ENCODE measurements around the gene TRAPPC3L.

TRAPPC3L gene

GRCh38 chr6:116577486-116577885 is 32.0 kb upstream of the TRAPPC3L start:
- in situ Hi-C loops (cut with MboI; ENCODE audit: low sequenced_read_pairs, unreplicated experiment) = no loop called here
- no peak for DNase-seq (ENCODE audit: low spot score)

DNA sequence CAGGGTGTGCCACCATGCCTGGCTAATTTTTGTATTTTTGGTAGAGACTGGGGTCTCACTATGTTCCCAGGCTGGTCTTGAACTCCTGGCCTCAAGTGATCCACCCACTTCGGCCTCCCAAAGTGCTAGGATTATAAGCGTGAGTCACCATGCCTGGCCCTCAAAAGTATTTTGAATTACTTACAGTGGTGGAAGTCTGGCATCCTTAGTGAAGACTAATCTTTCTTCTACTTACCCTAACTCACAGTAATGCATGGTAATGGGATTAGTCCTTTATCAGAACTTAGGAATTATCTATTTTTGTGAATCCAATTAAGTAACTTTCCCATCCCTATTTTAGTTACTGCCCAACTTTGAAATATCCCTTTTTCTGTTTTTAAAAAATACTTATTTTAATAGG is 29.7 kb upstream of the TRAPPC3L start:
- TF ChIP-seq, protein P1, sequence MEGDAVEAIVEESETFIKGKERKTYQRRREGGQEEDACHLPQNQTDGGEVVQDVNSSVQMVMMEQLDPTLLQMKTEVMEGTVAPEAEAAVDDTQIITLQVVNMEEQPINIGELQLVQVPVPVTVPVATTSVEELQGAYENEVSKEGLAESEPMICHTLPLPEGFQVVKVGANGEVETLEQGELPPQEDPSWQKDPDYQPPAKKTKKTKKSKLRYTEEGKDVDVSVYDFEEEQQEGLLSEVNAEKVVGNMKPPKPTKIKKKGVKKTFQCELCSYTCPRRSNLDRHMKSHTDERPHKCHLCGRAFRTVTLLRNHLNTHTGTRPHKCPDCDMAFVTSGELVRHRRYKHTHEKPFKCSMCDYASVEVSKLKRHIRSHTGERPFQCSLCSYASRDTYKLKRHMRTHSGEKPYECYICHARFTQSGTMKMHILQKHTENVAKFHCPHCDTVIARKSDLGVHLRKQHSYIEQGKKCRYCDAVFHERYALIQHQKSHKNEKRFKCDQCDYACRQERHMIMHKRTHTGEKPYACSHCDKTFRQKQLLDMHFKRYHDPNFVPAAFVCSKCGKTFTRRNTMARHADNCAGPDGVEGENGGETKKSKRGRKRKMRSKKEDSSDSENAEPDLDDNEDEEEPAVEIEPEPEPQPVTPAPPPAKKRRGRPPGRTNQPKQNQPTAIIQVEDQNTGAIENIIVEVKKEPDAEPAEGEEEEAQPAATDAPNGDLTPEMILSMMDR (IDR thresholded peaks at IDR 0.05; ENCODE audit: borderline replicate concordance, control extremely low read depth, extremely low read depth, insufficient read depth, missing control alignments) = no peak
- DNase-seq (ENCODE audit: low spot score) = no peak
- in situ Hi-C loops (cut with MboI; ENCODE audit: low sequenced_read_pairs, unreplicated experiment) = no loop called here

More at GRCh38 chr6:116577486-116577885, 32.0 kb upstream of the TRAPPC3L start:
- TF ChIP-seq, protein P1 (IDR thresholded peaks at IDR 0.05; ENCODE audit: borderline replicate concordance, control extremely low read depth, extremely low read depth, insufficient read depth, missing control alignments) = no peak

DNA sequence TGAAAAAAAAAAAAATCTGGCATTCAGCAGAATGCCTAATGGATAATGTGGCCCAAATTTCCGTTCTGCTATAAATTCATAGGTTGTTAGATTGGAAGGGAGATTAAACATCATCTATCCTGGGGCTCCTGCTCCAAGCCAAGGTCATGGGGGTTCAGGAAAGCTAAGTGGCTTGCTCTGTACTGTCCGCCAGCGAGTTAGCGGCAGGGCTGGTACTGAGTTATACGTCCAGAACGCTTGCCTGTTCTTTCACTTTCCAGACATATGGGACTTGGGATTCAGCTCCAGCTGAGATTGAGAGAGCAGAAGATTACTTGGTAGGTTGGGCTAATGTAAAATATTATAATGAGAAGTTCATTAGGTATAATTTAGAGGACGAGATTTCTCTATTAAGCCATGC is 26.7 kb upstream of the TRAPPC3L start:
- in situ Hi-C loops (cut with MboI; ENCODE audit: low sequenced_read_pairs, unreplicated experiment) = no loop called here
- TF ChIP-seq, protein P1 (IDR thresholded peaks at IDR 0.05; ENCODE audit: borderline replicate concordance, control extremely low read depth, extremely low read depth, insufficient read depth, missing control alignments) = no peak

GRCh38 chr6:116571683-116572000 is 26.2 kb upstream of the TRAPPC3L start:
- DNase-seq (ENCODE audit: low spot score) = no peak
- TF ChIP-seq, protein P1 (IDR thresholded peaks at IDR 0.05; ENCODE audit: borderline replicate concordance, control extremely low read depth, extremely low read depth, insufficient read depth, missing control alignments) = no peak
- in situ Hi-C loops (cut with MboI; ENCODE audit: low sequenced_read_pairs, unreplicated experiment) = no loop called here

More for the DNA sequence above, 26.7 kb upstream of the TRAPPC3L start:
- DNase-seq (ENCODE audit: low spot score) = no peak

- DNase-seq (ENCODE audit: low spot score) = peak; percentile 97
- in situ Hi-C loops (cut with MboI; ENCODE audit: low sequenced_read_pairs, unreplicated experiment) = no loop called here
- TF ChIP-seq, protein P1 (IDR thresholded peaks at IDR 0.05; ENCODE audit: borderline replicate concordance, control extremely low read depth, extremely low read depth, insufficient read depth, missing control alignments) = no peak
Observed at GRCh38 chr6:116570856-116571682, 25.6 kb upstream of the TRAPPC3L start, which contains the start of gene RWDD1. TSS of gene RWDD1 (plus strand) at chr6:116571504. CDS start at chr6:116571583, 79 bp downstream.

- in situ Hi-C loops (cut with MboI; ENCODE audit: low sequenced_read_pairs, unreplicated experiment) = no loop called here
- DNase-seq (ENCODE audit: low spot score) = no peak
- TF ChIP-seq, protein P1 (IDR thresholded peaks at IDR 0.05; ENCODE audit: borderline replicate concordance, control extremely low read depth, extremely low read depth, insufficient read depth, missing control alignments) = no peak
Observed at GRCh38 chr6:116568821-116569755, 23.6 kb upstream of the TRAPPC3L start.
